Thyroid gland (tissue), 4 donors: ENCODE measurements around the gene CACNA1E. TPM values are rescaled to one million over a fixed set of nuclear protein-coding genes. Genes with fewer than 3 reads are reported as not detected.

Experiments
- DNase-seq, 2 donors: peaks; one replicate each; pipeline ENCODE4 v3.0.0-alpha.2; 2019
- H3K27ac ChIP-seq, 3 donors: fragments of 200-600 bp; sonication (generic); 1 replicate in 2 of 3; 2 replicates in 1 of 3; pipeline ENCODE4 v1.5.1; 2016 to 2019; ENCODE audit warnings: mild to moderate bottlenecking in 1 of 3, moderate library complexity in 1 of 3
- H3K27me3 ChIP-seq: fragments of 200-600 bp; sonication (generic); one replicate; pipeline ENCODE4 v1.5.1; 2019
- H3K36me3 ChIP-seq, 2 donors: fragments of 200-600 bp; sonication (generic); one replicate each; pipeline ENCODE4 v1.5.1; 2016 to 2019
- H3K4me1 ChIP-seq, 2 donors: fragments of 200-600 bp; sonication (generic); one replicate each; pipeline ENCODE4 v1.5.1; 2017 to 2019
- H3K4me3 ChIP-seq, 3 donors: fragments of 200-600 bp; sonication (generic); replicated peaks in 1 of 3; 1 replicate in 2 of 3; 2 replicates in 1 of 3; pipeline ENCODE4 v1.5.1; 2016; ENCODE audit warnings: mild to moderate bottlenecking in 1 of 3
- H3K9me3 ChIP-seq: fragments of 200-600 bp; sonication (generic); one replicate; pipeline ENCODE4 v1.5.1; 2017
- CTCF ChIP-seq, 6 experiments: fragments of 200-600 bp in 3 of 6; fragments of 450-650 bp in 3 of 6; sonication (generic) in 3 of 6; IDR thresholded peaks; one replicate each; pipeline ENCODE4 v1.5.1; 2016 to 2019; ENCODE audit warnings: antibody characterized with exemption in 6 of 6, mild to moderate bottlenecking in 2 of 6, inconsistent platforms in 1 of 6, moderate library complexity in 1 of 6
- POLR2A ChIP-seq, 2 donors: fragments of 450-650 bp; IDR thresholded peaks; one replicate each; pipeline ENCODE4 v1.6.1; 2017; ENCODE audit warnings: antibody characterized with exemption in 2 of 2, mild to moderate bottlenecking in 2 of 2, moderate library complexity in 1 of 2
- WGBS, 2 donors: methylation state at CpG; one replicate each; pipeline ENCODE4 v1.1.5; 2017; 5-methylcytosine and 5-hydroxymethylcytosine counted together
- intact Hi-C: fragments of 100-400 bp; cut with DNase I; formaldehyde crosslinking; loops from one replicate; pipeline ENCODE4 v1.15.1; 2023
- total RNA-seq, 4 donors: library from RNA; depleted of rRNA; stranded (reverse); fragments of >200 nt; gene quantifications; one replicate each; pipeline ENCODE4 v1.2.3, GENCODE V29; 2016

The CACNA1E gene
- total RNA-seq, 4 donors from 2014 or later = under 0.01 to 0.46 (median 0.15) TPM

DNA sequence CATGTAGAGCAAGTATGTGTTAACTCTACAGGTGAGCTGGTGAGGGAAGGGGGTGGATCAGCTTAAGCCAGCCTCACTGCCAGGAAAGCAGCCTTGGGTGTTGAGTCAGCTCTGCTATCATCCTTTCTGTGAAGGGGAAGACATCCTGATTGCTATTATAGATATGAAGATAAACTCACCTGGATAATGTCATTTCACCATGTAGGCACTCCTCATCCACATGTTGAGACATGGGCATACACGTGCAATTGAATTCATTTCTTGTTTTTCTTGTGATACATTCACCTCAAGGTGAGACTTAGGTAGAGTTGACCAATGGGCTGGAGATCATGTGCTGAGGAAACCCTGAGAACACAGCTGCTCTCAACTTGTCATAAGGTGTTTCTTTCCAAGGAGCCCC is 136.9 kb downstream of the CACNA1E start:
- Histone ChIP-seq H3K4me3 (no peak overlapping the region), H3K9me3 (no peaks in the 10 kb centered on the region), H3K36me3 (no peaks in the 10 kb centered on the region), H3K27ac (no peak overlapping the region), H3K4me1 (no peaks in the 10 kb centered on the region), H3K27me3 (no peaks in the 10 kb centered on the region)
- no peak for TF ChIP-seq CTCF (IDR thresholded peaks at IDR 0.05)
- DNase-seq = no peak
- intact Hi-C loops = no loop called here
- 85 to 94% methylated on average over 1 of the region's 1 CpG for WGBS, 2 donors

DNA sequence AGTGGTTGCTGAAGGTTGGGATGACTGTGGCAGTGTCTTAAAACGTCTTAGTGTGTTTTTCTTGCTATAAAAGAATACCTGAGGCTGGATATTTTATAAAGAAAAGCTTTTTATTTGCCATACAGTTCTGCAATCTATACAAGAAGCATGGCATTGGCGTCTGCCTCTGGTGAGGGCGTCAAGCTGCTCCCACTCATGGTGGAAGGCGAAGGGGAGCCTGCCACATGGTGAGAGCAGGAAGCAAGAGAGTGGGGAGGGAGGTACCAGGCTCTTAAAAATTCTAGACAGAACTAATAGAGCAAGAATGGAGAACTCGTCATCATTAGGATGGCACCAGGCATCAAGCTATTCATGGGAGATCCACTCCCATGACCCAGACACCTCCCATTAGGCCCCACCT is 140.5 kb downstream of the CACNA1E start:
- Histone ChIP-seq H3K27me3 (no peaks in the 10 kb centered on the region), H3K27ac (no peak overlapping the region), H3K4me1 (no peaks in the 10 kb centered on the region), H3K36me3 (no peaks in the 10 kb centered on the region), H3K9me3 (no peaks in the 10 kb centered on the region), H3K4me3 (no peak overlapping the region)
- no peak for TF ChIP-seq CTCF (IDR thresholded peaks at IDR 0.05)
- 57 to 62% methylated on average over 5 of the region's 5 CpGs for WGBS, 2 donors
- DNase-seq = no peak
- intact Hi-C loops = no loop called here

DNA sequence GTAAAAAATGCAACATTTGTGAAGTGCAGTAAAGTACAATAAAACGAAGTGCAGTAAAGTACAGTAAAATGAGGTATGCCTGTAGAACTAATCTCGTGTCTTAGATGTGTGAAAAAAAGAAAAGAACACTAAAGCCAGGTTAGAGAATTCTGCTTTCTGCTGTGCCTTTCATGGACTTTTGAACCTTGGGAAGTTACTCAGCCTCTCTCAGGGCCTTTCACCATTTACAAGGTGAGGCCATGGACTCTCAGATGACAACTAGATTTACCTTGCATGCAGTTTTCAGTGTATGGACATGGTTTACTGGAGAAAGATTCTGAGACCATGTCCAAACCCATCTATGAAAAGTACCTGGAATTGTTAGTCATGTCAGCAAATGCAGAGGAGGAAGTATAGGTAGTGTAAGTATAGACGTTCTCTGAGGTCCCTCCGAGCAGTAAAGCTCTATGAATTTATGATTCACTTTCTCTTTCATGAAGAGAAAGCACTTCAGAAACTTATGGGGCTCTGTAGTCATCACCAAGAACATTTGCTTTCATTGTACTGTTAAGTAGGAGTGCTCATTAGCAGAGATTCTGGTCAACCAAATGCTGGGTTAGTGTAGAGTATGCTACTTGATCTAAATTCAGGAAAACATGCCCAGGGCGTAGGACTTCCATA is 143.1 kb downstream of the CACNA1E start:
- no peaks in the 10 kb centered on the region for H3K4me1 ChIP-seq
- H3K27me3 ChIP-seq = no peaks in the 10 kb centered on the region
- H3K36me3 ChIP-seq = no peaks in the 10 kb centered on the region
- intact Hi-C loops = no loop called here
- WGBS, 2 donors = 80 to 82% methylated on average over 5 of the region's 5 CpGs
- no peak for TF ChIP-seq CTCF (IDR thresholded peaks at IDR 0.05)
- no peaks in the 10 kb centered on the region for H3K9me3 ChIP-seq
- DNase-seq = no peak
- H3K27ac ChIP-seq = no peak overlapping the region
- H3K4me3 ChIP-seq = no peak overlapping the region

DNA sequence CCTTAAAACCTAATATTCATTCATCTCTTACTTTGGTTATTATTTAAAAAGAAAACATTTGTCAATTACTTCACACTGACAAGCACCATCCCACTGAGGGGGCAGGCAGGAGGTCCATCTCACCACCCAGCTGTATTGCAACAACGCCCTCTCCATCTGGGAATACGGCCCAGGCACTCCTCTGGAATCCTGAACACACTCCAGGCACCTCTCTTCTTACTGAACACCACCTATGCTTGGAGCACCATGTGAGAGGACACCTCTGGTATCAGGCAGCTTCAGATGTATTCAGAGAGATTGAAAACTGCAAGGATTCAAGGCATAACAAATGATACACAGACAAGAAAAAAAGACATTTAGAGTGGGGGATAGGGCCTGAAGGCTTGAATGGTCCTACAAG is 147.1 kb downstream of the CACNA1E start:
- intact Hi-C loops = no loop called here
- Histone ChIP-seq H3K9me3 (no peaks in the 10 kb centered on the region), H3K27ac (no peak overlapping the region), H3K4me3 (no peak overlapping the region), H3K36me3 (no peaks in the 10 kb centered on the region), H3K27me3 (no peaks in the 10 kb centered on the region), H3K4me1 (no peaks in the 10 kb centered on the region)
- no peak for DNase-seq
- 57 to 64% methylated on average over 2 of the region's 2 CpGs for WGBS, 2 donors
- TF ChIP-seq POLR2A (IDR thresholded peaks at IDR 0.05) (no peak), CTCF (IDR thresholded peaks at IDR 0.05) (no peak)

DNA sequence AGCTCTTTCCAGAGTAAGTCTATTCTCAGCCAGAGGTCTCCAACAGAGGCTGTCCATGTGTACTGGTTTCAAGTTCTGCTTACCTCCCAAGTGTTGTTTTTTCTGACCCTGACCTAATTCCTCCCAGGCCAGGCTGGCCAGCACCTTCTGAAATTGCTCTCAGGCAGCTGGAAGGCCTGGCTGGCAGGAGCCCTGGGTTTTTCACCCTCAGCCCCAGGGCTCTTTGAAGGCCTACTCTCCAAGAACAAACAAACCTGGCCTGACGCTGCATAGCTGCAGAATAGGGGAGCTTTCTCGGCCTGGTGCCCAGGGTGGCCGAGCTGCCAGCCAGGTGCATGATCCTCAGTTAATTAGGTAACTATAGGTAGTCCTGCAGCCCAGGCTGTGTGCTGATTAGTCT is 147.5 kb downstream of the CACNA1E start:
- TF ChIP-seq POLR2A (IDR thresholded peaks at IDR 0.05) = no peak
- TF ChIP-seq CTCF (IDR thresholded peaks at IDR 0.05) = no peak
- intact Hi-C loops = no loop called here
- peak; percentile 74 to 77 for DNase-seq
- H3K4me3 ChIP-seq = no peak overlapping the region
- no peak overlapping the region for H3K27ac ChIP-seq
- no peaks in the 10 kb centered on the region for H3K27me3 ChIP-seq
- no peaks in the 10 kb centered on the region for H3K36me3 ChIP-seq
- WGBS, 2 donors = 20 to 43% methylated on average over 1 to 3 of the region's 3 CpGs
- H3K4me1 ChIP-seq = no peaks in the 10 kb centered on the region
- no peaks in the 10 kb centered on the region for H3K9me3 ChIP-seq
